Stomach (tissue), 9 donors: ENCODE results near the gene PPP1R12B. TPM values are rescaled to one million over a fixed set of nuclear protein-coding genes. Genes with fewer than 3 reads are reported as not detected.
A peak's percentile ranks its signal among the peaks of the same experiment; 100 is the strongest.
"Not testable (repeated sequence)": the region's sequence is repeated elsewhere in the genome, so short reads cannot be mapped to it uniquely, and the experiment has no call there.

Experiments
- DNase-seq, 2 donors: peaks; one replicate each; pipeline versions ENCODE4 v3.0.0 to v3.0.0-alpha.2; 2013 to 2019
- H3K27ac ChIP-seq, 5 donors: fragments of 200-600 bp in 4 of 5; sonication (generic) in 4 of 5; one replicate each; pipeline ENCODE4 v1.5.1; 2013 to 2019; ENCODE audit warnings: mild to moderate bottlenecking in 1 of 5, moderate library complexity in 1 of 5
- H3K27me3 ChIP-seq, 3 donors: fragments of 200-600 bp; sonication (generic); one replicate each; pipeline ENCODE4 v1.5.1; 2017 to 2019; ENCODE audit warnings: mixed run types in 1 of 3
- H3K36me3 ChIP-seq, 4 donors: fragments of 200-600 bp; sonication (generic); 1 replicate in 3 of 4; 2 replicates in 1 of 4; pipeline ENCODE4 v1.5.1; 2016 to 2019
- H3K4me1 ChIP-seq, 4 donors: fragments of 200-600 bp; sonication (generic); one replicate each; pipeline ENCODE4 v1.5.1; 2016 to 2019
- H3K4me3 ChIP-seq, 4 donors: fragments of 200-600 bp; sonication (generic) in 3 of 4; one replicate each; pipeline ENCODE4 v1.5.1; 2016 to 2019; ENCODE audit warnings: mild to moderate bottlenecking in 1 of 4
- H3K9me3 ChIP-seq, 4 donors: fragments of 200-600 bp; sonication (generic); one replicate each; pipeline ENCODE4 v1.5.1; 2016 to 2019
- EP300 ChIP-seq: sonication (generic); formaldehyde crosslinking; IDR thresholded peaks from one replicate; pipeline ENCODE4 v1.6.1; 2017; ENCODE audit warnings: antibody characterized with exemption
- POLR2A ChIP-seq, 4 donors: fragments of 450-650 bp; IDR thresholded peaks; one replicate each; pipeline ENCODE4 v1.6.1; 2016; ENCODE audit warnings: antibody characterized with exemption in 4 of 4, control low read depth in 2 of 4, mild to moderate bottlenecking in 1 of 4, moderate library complexity in 1 of 4
- POLR2AphosphoS5 ChIP-seq, 3 donors: sonication (generic); formaldehyde crosslinking; IDR thresholded peaks; one replicate each; pipeline ENCODE4 v1.6.1; 2016; ENCODE audit warnings: antibody characterized with exemption in 3 of 3
- WGBS, 5 donors: extraction: QIAGEN DNeasy Blood & Tissue Kit in 3 of 5; methylation state at CpG; one replicate each; pipeline versions ENCODE4 v1.1.5 to v1.1.7; 2013 to 2018; 5-methylcytosine and 5-hydroxymethylcytosine counted together
- intact Hi-C: fragments of 100-400 bp; cut with DNase I; formaldehyde crosslinking; loops from one replicate; pipeline ENCODE4 v1.15.1; 2023; ENCODE audit warnings: low total_unique reads
- polyA plus RNA-seq, 3 donors: library from polyadenylated mRNA; stranded (reverse); fragments of 200-250 nt; gene quantifications; one replicate each; pipeline ENCODE4 v1.2.3, GENCODE V29; 2013
- total RNA-seq, 5 donors: library from RNA; depleted of rRNA; stranded (reverse); fragments of >200 nt; gene quantifications; one replicate each; pipeline versions ENCODE4 v1.1.0 to v1.2.3, GENCODE V29; 2014 to 2016
- TF ChIP-seq, protein P1 (sequence below), 7 experiments: fragments of 450-650 bp in 4 of 7; fragments of 200-600 bp in 3 of 7; sonication (generic) in 3 of 7; IDR thresholded peaks; one replicate each; pipeline ENCODE4 v1.5.1; 2016 to 2019; ENCODE audit warnings: antibody characterized with exemption in 7 of 7, control low read depth in 2 of 7, mild to moderate bottlenecking in 1 of 7
- donor health status: healthy with polysubstance abuse.
- donor health status: Bipolar disorder and iron deficiency.
- donor health status: healthy.

PPP1R12B gene
- total and polyA plus RNA-seq, 8 donors = 9.7 to 352 (median 96.0) TPM

DNA sequence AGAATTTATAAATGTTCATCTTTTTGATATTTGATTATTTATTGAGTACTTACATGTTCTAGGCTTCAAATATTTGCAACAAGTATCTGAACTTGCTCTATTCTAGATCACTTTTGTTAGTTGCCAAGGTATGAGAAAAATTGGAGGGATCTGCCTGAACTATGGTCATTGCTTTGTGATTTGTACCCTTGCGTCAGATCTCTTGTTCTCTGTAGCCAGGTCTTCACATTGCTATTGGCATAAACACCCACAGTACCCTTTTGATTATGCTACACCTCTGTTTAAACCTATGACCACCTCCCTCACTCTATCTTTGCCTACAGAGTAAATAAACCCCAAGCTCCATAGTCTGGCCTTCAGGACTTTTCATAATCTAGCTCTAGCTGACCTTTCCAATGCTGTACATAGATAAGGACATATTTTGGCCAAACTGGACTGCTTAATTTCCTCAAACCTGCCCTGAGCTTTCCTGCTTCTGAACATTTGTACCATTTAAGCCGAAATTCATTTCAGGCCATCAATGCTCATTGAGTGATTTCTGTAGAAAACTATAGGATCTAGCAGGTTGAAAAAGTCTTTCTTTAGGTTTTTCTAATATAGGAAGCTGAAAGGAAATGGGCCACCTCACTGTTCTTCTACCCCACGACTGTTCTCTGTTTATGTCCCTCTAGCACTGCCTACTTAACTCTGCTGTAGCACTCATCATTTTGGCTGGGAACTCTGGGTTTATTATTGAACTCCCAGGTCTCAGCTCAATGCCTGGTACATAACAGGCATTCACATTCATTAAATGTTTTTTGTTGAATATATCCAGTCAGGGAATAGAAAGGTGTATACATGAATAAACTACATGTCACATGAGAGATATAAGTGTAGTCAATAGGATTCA, 84.9 kb downstream of the PPP1R12B start:
- WGBS, 5 donors = 35 to 59% (median 52%) methylated on average over 3 of the region's 3 CpGs
- H3K36me3 ChIP-seq = peaks cover 9 to 69% (median 63%) of the 10 kb centered on the region in 4 donors
- no peaks in the 10 kb centered on the region for H3K27me3 ChIP-seq
- peak in 1 of 3 donors; percentile 49 for TF ChIP-seq POLR2AphosphoS5 (IDR thresholded peaks at IDR 0.05)
- TF ChIP-seq POLR2A (IDR thresholded peaks at IDR 0.05) = no peak
- TF ChIP-seq, protein P1, sequence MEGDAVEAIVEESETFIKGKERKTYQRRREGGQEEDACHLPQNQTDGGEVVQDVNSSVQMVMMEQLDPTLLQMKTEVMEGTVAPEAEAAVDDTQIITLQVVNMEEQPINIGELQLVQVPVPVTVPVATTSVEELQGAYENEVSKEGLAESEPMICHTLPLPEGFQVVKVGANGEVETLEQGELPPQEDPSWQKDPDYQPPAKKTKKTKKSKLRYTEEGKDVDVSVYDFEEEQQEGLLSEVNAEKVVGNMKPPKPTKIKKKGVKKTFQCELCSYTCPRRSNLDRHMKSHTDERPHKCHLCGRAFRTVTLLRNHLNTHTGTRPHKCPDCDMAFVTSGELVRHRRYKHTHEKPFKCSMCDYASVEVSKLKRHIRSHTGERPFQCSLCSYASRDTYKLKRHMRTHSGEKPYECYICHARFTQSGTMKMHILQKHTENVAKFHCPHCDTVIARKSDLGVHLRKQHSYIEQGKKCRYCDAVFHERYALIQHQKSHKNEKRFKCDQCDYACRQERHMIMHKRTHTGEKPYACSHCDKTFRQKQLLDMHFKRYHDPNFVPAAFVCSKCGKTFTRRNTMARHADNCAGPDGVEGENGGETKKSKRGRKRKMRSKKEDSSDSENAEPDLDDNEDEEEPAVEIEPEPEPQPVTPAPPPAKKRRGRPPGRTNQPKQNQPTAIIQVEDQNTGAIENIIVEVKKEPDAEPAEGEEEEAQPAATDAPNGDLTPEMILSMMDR (IDR thresholded peaks at IDR 0.05) = no peak
- no peak for TF ChIP-seq EP300
- DNase-seq = no peak
- H3K4me1 ChIP-seq = peaks cover 0 to 18% (median 5%) of the 10 kb centered on the region in 4 donors
- no peaks in the 10 kb centered on the region for H3K9me3 ChIP-seq
- peak overlapping the region in 2 of 5 donors; percentile 3 to 38 for H3K27ac ChIP-seq
- intact Hi-C loops = no loop called here
- no peak overlapping the region for H3K4me3 ChIP-seq

DNA sequence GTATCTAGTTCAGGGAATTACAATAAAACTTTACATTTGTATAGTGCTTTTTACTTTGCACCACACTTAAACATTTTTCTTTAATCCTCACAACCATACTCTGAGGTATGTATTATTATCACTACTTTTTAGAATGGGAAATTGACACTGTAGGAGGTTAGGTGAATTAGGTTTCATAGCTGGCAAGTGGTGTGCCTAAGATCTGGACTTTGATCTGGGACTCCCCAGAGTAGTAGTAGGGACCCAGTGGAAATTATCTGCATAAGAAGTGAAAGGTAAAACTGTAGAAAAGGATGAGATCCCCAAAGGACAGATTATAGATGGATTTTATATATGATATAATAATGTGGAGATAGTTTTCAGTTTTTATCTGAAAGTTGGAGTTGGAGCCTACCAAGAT, 85.6 kb downstream of the PPP1R12B start:
- H3K9me3 ChIP-seq = no peaks in the 10 kb centered on the region
- no peak overlapping the region for H3K4me3 ChIP-seq
- peaks cover 0 to 18% (median 5%) of the 10 kb centered on the region in 4 donors for H3K4me1 ChIP-seq
- intact Hi-C loops = no loop called here
- no peaks in the 10 kb centered on the region for H3K27me3 ChIP-seq
- TF ChIP-seq POLR2AphosphoS5 (IDR thresholded peaks at IDR 0.05) (no peak), POLR2A (IDR thresholded peaks at IDR 0.05) (no peak), EP300 (no peak)
- TF ChIP-seq, protein P1 (IDR thresholded peaks at IDR 0.05) = no peak
- no peak for DNase-seq
- no peak overlapping the region for H3K27ac ChIP-seq
- peaks cover 16 to 76% (median 69%) of the 10 kb centered on the region in 4 donors for H3K36me3 ChIP-seq

DNA sequence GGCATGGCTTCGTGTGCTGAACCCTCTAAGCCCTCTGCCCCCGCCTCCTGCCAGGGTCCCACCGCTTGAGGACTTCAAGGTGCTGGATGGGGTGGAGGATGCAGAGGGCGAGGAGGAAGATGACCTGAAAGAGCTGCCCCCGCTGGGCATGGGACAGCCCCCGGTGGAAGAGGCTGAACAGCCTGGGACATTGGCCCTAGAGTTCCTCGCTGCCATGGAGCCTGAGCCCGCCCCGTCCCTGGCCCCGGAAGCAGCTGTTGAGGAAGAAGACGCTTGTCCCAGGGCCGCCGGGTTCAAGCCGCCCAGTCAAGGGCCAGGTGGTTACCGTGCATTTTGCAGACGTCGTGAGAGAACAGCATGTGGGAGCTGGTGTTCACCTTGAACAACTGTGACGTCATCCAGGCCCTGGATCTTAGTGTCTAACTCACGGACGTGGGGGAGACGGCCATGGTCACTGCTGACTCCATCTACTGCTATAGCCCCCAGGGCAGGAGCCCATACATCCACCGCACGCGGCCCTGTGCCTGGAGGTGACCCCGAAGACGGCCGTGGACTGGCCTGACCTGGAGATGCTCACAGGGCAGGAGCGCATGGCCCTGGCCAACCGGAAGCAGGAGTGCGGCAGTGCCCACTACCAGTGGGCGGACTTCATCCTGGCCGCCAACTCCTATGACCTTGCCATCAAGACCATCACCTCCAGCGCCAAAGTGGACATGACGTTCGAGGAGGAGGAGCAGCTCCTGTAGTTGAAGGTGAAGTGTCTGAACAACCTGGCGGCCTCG, 90.1 kb downstream of the PPP1R12B start:
- no peak for DNase-seq
- H3K9me3 ChIP-seq = no peaks in the 10 kb centered on the region
- H3K27me3 ChIP-seq = no peaks in the 10 kb centered on the region
- H3K4me3 ChIP-seq = no peak overlapping the region
- H3K36me3 ChIP-seq = peaks cover 20 to 93% (median 87%) of the 10 kb centered on the region in 4 donors
- H3K4me1 ChIP-seq = peaks cover 0 to 6% (median under 1%) of the 10 kb centered on the region in 4 donors
- no peak overlapping the region for H3K27ac ChIP-seq
- no peak for TF ChIP-seq EP300
- TF ChIP-seq, protein P1 (IDR thresholded peaks at IDR 0.05) = no peak
- no peak for TF ChIP-seq POLR2AphosphoS5 (IDR thresholded peaks at IDR 0.05)
- no peak for TF ChIP-seq POLR2A (IDR thresholded peaks at IDR 0.05)
- intact Hi-C loops = no loop called here
- 95 to 99% (median 98%) methylated on average over 25 to 37 of the region's 37 CpGs for WGBS, 5 donors

DNA sequence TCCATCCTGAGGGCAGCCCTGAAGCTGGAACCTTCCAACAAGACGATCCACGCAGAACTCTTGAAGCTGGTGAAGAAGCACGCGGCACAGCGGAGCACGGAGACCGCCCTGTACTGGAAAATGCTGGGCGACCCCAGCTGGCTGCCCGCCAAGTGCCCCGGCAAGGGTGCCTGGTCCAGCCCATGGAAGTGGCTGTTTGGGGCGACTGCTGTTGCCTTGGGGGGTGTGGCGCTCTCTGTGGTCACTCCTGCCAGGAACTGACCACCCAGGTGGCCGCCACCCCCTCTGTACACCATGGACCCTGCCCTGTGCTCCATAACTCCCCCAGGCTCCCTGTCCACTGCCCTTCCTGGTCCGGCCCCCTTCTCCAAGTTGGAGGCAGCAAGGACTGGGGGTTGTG, 90.8 kb downstream of the PPP1R12B start:
- H3K27ac ChIP-seq = no peak overlapping the region
- no peaks in the 10 kb centered on the region for H3K27me3 ChIP-seq
- TF ChIP-seq EP300 (no peak), POLR2AphosphoS5 (IDR thresholded peaks at IDR 0.05) (no peak), POLR2A (IDR thresholded peaks at IDR 0.05) (no peak)
- TF ChIP-seq, protein P1 (IDR thresholded peaks at IDR 0.05) = no peak
- intact Hi-C loops = no loop called here
- H3K9me3 ChIP-seq = no peaks in the 10 kb centered on the region
- DNase-seq = no peak
- H3K4me1 ChIP-seq = no peaks in the 10 kb centered on the region
- no peak overlapping the region for H3K4me3 ChIP-seq
- H3K36me3 ChIP-seq = peaks cover 20 to 96% (median 83%) of the 10 kb centered on the region in 4 donors
- 83 to 99% (median 96%) methylated on average over 8 to 14 of the region's 14 CpGs for WGBS, 5 donors

DNA sequence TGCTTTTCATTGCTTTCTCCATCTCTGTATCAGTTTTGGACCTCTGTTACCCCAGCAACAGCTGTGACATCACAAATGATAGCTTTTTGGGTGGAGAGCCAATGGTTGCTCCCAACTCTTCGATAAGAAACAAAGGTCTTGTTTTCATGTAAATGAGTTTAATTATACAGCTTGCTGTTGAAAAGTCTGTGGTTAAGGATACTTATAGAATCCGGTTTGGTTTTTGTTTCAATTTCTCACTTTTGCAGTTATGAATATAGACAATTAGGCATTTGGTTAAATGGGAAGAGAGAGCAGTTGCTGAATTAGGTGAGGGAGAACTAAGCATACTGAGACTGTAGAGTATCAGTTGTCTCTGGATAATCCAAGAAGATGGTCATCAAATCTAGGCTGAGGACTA, 99.6 kb downstream of the PPP1R12B start:
- 71 to 89% (median 81%) methylated on average over 2 of the region's 2 CpGs for WGBS, 5 donors
- H3K36me3 ChIP-seq = peaks cover 9 to 55% (median 49%) of the 10 kb centered on the region in 4 donors
- DNase-seq, H3K4me3 ChIP-seq, H3K4me1 ChIP-seq, H3K27ac ChIP-seq, H3K27me3 ChIP-seq, intact Hi-C loops, H3K9me3 ChIP-seq: not testable (repeated sequence)

DNA sequence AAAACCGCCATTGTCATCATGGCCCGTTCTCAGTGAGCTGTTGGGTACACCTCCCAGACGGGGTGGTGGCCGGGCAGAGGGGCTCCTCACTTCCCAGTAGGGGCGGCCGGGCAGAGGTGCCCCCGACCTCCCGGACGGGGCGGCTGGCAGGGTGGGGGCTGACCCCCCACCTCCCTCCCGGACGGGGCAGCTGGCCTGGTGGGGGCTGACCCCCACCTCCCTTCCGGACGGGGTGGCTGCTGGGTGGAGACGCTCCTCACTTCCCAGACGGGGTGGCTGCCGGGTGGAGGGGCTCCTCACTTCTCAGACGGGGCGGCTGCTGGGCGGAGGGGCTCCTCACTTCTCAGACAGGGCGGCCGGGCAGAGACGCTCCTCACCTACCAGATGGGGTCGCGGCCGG, 103.1 kb downstream of the PPP1R12B start:
- intact Hi-C loops, DNase-seq, H3K9me3 ChIP-seq, H3K4me3 ChIP-seq, H3K27ac ChIP-seq, H3K27me3 ChIP-seq, H3K4me1 ChIP-seq: not testable (repeated sequence)
- 89 to 98% (median 98%) methylated on average over 6 to 24 of the region's 26 CpGs for WGBS, 5 donors
- peaks cover 9 to 41% (median 34%) of the 10 kb centered on the region in 4 donors for H3K36me3 ChIP-seq
